Measurements from ENCODE around the gene TTC39B.

DNA sequence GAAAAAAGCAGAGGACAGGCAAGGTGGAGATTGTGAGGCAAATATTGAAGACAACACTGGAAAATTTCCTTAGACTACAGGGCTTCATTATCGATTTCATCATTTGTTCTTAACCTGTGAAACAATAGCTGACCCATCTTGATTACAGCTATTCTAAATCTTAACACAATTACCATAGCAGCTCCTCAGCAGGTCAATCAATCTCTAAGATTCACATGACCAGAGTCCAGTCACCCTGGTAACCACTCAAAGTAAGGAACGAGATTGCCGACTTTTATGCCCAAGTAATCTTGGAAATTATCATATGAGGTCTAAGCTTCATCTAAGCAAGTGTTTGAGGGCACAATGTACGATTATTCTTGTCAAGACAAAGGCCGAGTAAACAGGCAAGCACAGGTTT, 93.8 kb downstream of the TTC39B start:
- TF ChIP-seq ZFX (IDR thresholded peaks at IDR 0.05) (no peak), POLR2A (IDR thresholded peaks at IDR 0.05; ENCODE audit: borderline replicate concordance, extremely low read depth, insufficient read depth, insufficient read length) (no peak), JUND (IDR thresholded peaks at IDR 0.05) (no peak), SRF (IDR thresholded peaks at IDR 0.05; ENCODE audit: low read depth) (no peak), CEBPB (IDR thresholded peaks at IDR 0.05; ENCODE audit: low read depth) (no peak), ZNF274 (IDR thresholded peaks at IDR 0.05; ENCODE audit: low read depth, low read length) (no peak)
- TF ChIP-seq, protein P1, sequence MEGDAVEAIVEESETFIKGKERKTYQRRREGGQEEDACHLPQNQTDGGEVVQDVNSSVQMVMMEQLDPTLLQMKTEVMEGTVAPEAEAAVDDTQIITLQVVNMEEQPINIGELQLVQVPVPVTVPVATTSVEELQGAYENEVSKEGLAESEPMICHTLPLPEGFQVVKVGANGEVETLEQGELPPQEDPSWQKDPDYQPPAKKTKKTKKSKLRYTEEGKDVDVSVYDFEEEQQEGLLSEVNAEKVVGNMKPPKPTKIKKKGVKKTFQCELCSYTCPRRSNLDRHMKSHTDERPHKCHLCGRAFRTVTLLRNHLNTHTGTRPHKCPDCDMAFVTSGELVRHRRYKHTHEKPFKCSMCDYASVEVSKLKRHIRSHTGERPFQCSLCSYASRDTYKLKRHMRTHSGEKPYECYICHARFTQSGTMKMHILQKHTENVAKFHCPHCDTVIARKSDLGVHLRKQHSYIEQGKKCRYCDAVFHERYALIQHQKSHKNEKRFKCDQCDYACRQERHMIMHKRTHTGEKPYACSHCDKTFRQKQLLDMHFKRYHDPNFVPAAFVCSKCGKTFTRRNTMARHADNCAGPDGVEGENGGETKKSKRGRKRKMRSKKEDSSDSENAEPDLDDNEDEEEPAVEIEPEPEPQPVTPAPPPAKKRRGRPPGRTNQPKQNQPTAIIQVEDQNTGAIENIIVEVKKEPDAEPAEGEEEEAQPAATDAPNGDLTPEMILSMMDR (IDR thresholded peaks at IDR 0.05 in 2 of 3, conservative IDR thresholded peaks at IDR 0.05 in 1 of 3; ENCODE audit: borderline replicate concordance in 1 of 3, insufficient read depth in 1 of 3, low read depth in 2 of 3, low read length in 2 of 3) = no peak
